HL-60 (cell line): Measurements from ENCODE around the gene ZNF620.

Source experiments
- CTCF ChIP-seq: IDR thresholded peaks from one replicate; pipeline ENCODE4 v1.5.1; 2011; ENCODE audit warnings: low read length, control low read depth, inconsistent platforms; ENCODE audit not compliant: insufficient read depth
- GABPA ChIP-seq: IDR thresholded peaks from 2 replicates; pipeline ENCODE4 v1.6.1; 2012; ENCODE audit warnings: low read depth
- POLR2AphosphoS5 ChIP-seq: IDR thresholded peaks from 2 replicates; pipeline ENCODE4 v1.6.1; 2012; ENCODE audit warnings: low read depth
- REST ChIP-seq: IDR thresholded peaks from 2 replicates; pipeline ENCODE4 v1.6.1; 2012; ENCODE audit warnings: low read depth; ENCODE audit not compliant: insufficient replicate concordance

DNA sequence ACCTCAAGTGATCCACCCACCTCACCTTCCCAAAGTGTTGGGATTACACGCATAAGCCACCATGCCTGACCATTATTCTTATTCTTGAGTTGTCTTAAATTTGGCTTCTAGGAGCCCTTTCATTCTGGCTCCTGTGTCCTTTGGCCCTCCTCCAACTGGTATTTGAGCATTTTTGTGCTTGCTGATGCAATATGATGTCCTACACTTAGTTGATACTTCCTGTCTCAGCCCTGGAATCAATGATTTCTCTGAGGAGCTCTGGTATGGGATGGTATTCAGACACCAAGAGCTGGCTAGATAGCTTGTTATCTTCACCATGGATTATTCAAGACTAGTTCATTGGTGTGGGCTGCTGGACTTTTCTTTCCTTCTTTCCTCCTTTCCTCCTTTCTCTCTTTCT is 44.3 kb downstream of the ZNF620 start:
- no peak for TF ChIP-seq CTCF
- TF ChIP-seq GABPA, result no peak
- TF ChIP-seq POLR2AphosphoS5, result no peak
- TF ChIP-seq REST, result no peak
